K562 (cell line): ENCODE results near the gene LPCAT1. TPM values are rescaled to one million over a fixed set of nuclear protein-coding genes. Genes with fewer than 3 reads are reported as not detected.

Experiments
- ATAC-seq: fragments of 200-7000 bp; cut with Tn5 transposase; 3 replicates; pipeline ENCODE4 v1.9.1; 2020; ENCODE audit warnings: moderate library complexity
- BruUV-seq: library from RNA; stranded (reverse); fragments of 400-500 nt; replicated peaks from 2 replicates; lab custom pipeline; 2021; lab: Mats Ljungman, UMichigan
- CTCF ChIA-PET: fragments of 300-600 bp; formaldehyde crosslinking; extraction: SDS; loops from one replicate; lab custom pipeline; 2021; ENCODE audit warnings: low intra/inter-chr PET ratio; lab: Yijun Ruan, JAX
- POLR2A ChIA-PET: fragments of 300-600, 350-650 bp; sonication (Branson Sonifier 250); formaldehyde crosslinking; extraction: SDS; loops from one replicate; lab custom pipeline; 2021; ENCODE audit warnings: antibody characterized with exemption, inconsistent platforms; lab: Yijun Ruan, JAX
- DNase-seq, 4 experiments: peaks; one replicate each; pipeline versions ENCODE4 v3.0.0 to v3.0.0-alpha.2; 2011 to 2018; ENCODE audit warnings: low spot score in 3 of 4, mixed read lengths in 3 of 4; ENCODE audit errors: extremely low read depth in 1 of 4
- FAIRE-seq: peaks from 2 replicates; lab custom pipeline; 2011; peaks lifted over from hg19 to GRCh38; lab: Jason Lieb, UNC
- H2AFZ ChIP-seq: 2 replicates; pipeline ENCODE4 v1.6.0; 2011; ENCODE audit warnings: low read depth, low read length, control low read depth, inconsistent platforms
- H3K27ac ChIP-seq: fragments of 200-600 bp; 3 replicates; pipeline ENCODE4 v1.8.0; 2011; ENCODE audit warnings: low read depth, mild to moderate bottlenecking, control low read depth, inconsistent platforms, low read length, moderate library complexity, mixed read lengths; ENCODE audit errors: extremely low read depth
- H3K27me3 ChIP-seq, 2 experiments: fragments of 300-600 bp in 1 of 2; 2 replicates in 1 of 2; 3 replicates in 1 of 2; pipeline versions ENCODE4 v1.6.0 to v1.8.0; 2011; ENCODE audit warnings: inconsistent platforms in 2 of 2, low read length in 2 of 2, mild to moderate bottlenecking in 1 of 2, mixed read lengths in 1 of 2, moderate library complexity in 1 of 2; ENCODE audit not compliant: control insufficient read depth in 2 of 2, insufficient read depth in 2 of 2
- H3K36me3 ChIP-seq: fragments of 300-600 bp; 3 replicates; pipeline ENCODE4 v1.8.0; 2011; ENCODE audit warnings: mild to moderate bottlenecking, low read length, inconsistent platforms; ENCODE audit not compliant: control insufficient read depth, insufficient read depth
- H3K4me1 ChIP-seq, 2 experiments: fragments of 200-600 bp in 1 of 2; replicated peaks in 1 of 2; 2 replicates in 1 of 2; 3 replicates in 1 of 2; pipeline versions ENCODE4 v1.5.1 to v1.8.0; 2011; ENCODE audit warnings: inconsistent platforms in 2 of 2, low read length in 2 of 2, mild to moderate bottlenecking in 1 of 2, mixed read lengths in 1 of 2, moderate library complexity in 1 of 2; ENCODE audit not compliant: control insufficient read depth in 2 of 2, insufficient read depth in 2 of 2
- H3K4me2 ChIP-seq: 2 replicates; pipeline ENCODE4 v1.6.1; 2011; ENCODE audit warnings: low read length, control low read depth, inconsistent platforms, mixed read lengths; ENCODE audit not compliant: insufficient read depth
- H3K4me3 ChIP-seq: fragments of 200-600 bp; sonication (generic), shearing (Covaris generic); 2 replicates; pipeline ENCODE4 v1.5.1; 2016; ENCODE audit warnings: control low read depth, inconsistent platforms
- H3K79me2 ChIP-seq: fragments of 200-600 bp; 3 replicates; pipeline ENCODE4 v1.8.0; 2011; ENCODE audit warnings: low read length, inconsistent platforms; ENCODE audit not compliant: control insufficient read depth, insufficient read depth
- H3K9ac ChIP-seq, 2 experiments: 2 replicates each; pipeline versions ENCODE4 v1.6.0 to v1.6.1; 2011; ENCODE audit warnings: low read depth in 2 of 2, low read length in 2 of 2, control low read depth in 1 of 2, inconsistent platforms in 1 of 2, mild to moderate bottlenecking in 1 of 2, mixed read lengths in 1 of 2; ENCODE audit not compliant: insufficient read depth in 1 of 2
- H3K9me1 ChIP-seq: one replicate; pipeline ENCODE4 v1.6.0; 2011; ENCODE audit warnings: inconsistent platforms, mild to moderate bottlenecking, low read length, moderate library complexity; ENCODE audit not compliant: control insufficient read depth, insufficient read depth
- H3K9me3 ChIP-seq: replicated peaks from 2 replicates; pipeline ENCODE4 v1.5.1; 2011; ENCODE audit warnings: low read depth, low read length, inconsistent platforms; ENCODE audit not compliant: control insufficient read depth, insufficient read depth
- H4K20me1 ChIP-seq: replicated peaks from 2 replicates; pipeline ENCODE4 v1.6.1; 2011; ENCODE audit warnings: low read length, inconsistent platforms, mixed read lengths; ENCODE audit not compliant: control insufficient read depth, insufficient read depth
- CBX8 ChIP-seq: fragments of 200-600 bp; sonication (generic); IDR thresholded peaks from 2 replicates; pipeline ENCODE4 v1.6.1; 2012; ENCODE audit warnings: borderline replicate concordance, mixed run types, low read depth, mild to moderate bottlenecking, moderate library complexity, mixed read lengths, low read length, control low read depth, inconsistent platforms; ENCODE audit not compliant: poor library complexity, severe bottlenecking; ENCODE audit errors: extremely low read depth
- CREB3L1 ChIP-seq: fragments of 450-650 bp; IDR thresholded peaks from 2 replicates; pipeline ENCODE4 v1.6.1; 2014; ENCODE audit warnings: low read depth, mild to moderate bottlenecking, moderate library complexity, borderline replicate concordance
- GTF2F1 ChIP-seq: IDR thresholded peaks from 2 replicates; pipeline ENCODE4 v1.6.1; 2011; ENCODE audit warnings: low read depth, low read length, improper control_type of control experiment
- MTA1 ChIP-seq: fragments of 450-650 bp; IDR thresholded peaks from 2 replicates; pipeline ENCODE4 v1.6.1; 2017; ENCODE audit warnings: borderline replicate concordance
- NR0B1 ChIP-seq: fragments of 450-650 bp; IDR thresholded peaks from one replicate; pipeline ENCODE4 v1.6.1; 2018; ENCODE audit warnings: mild to moderate bottlenecking, moderate library complexity; ENCODE audit not compliant: partially characterized antibody
- POLR2A ChIP-seq: fragments of 450-650 bp; conservative IDR thresholded peaks from 2 replicates; pipeline ENCODE4 v1.6.1; 2016
- POLR2B ChIP-seq: fragments of 450-650 bp; IDR thresholded peaks from 2 replicates; pipeline ENCODE4 v1.6.1; 2018; ENCODE audit warnings: low read depth; ENCODE audit not compliant: partially characterized antibody
- SIRT6 ChIP-seq: IDR thresholded peaks from one replicate; pipeline ENCODE4 v1.6.1; 2012; ENCODE audit warnings: low read depth, mild to moderate bottlenecking, control low read depth, inconsistent platforms, low read length, moderate library complexity
- UBTF ChIP-seq, 2 experiments: IDR thresholded peaks; 2 replicates each; pipeline ENCODE4 v1.6.1; 2012; ENCODE audit warnings: improper control_type of control experiment in 2 of 2, low read depth in 2 of 2, low read length in 2 of 2, borderline replicate concordance in 1 of 2
- VEZF1 ChIP-seq: fragments of 200-800 bp; sonication (Bioruptor generic); IDR thresholded peaks from 2 replicates; pipeline ENCODE4 v1.6.1; 2017; ENCODE audit warnings: missing genetic modification characterization, missing compliant biosample characterization
- ZNF436 ChIP-seq: fragments of 250-450, 450-650 bp; sonication (Bioruptor Pico); formaldehyde crosslinking; IDR thresholded peaks from 2 replicates; pipeline ENCODE4 v1.7.0; 2020; ENCODE audit warnings: mild to moderate bottlenecking
- WGBS: fragments of 100-300 bp; shearing (Covaris generic); methylation state at CpG from one replicate; pipeline ENCODE4 v1.1.6; 2016; ENCODE audit warnings: low coverage, mixed read lengths; ENCODE audit not compliant: insufficient coverage; ENCODE audit errors: missing lambda C conversion rate; 5-methylcytosine and 5-hydroxymethylcytosine counted together
- in situ Hi-C: fragments of 300-500 bp; cut with MboI; formaldehyde crosslinking; loops from 4 replicates; pipeline ENCODE4 v1.15.0; 2018; ENCODE audit warnings: inconsistent platforms, mixed read lengths
- intact Hi-C: fragments of 100-400 bp; cut with micrococcal nuclease; formaldehyde crosslinking; loops from 2 replicates; pipeline ENCODE4 v1.14.2; 2022
- polyA plus RNA-seq, 8 experiments: library from polyadenylated mRNA; depleted of rRNA in 4 of 8; stranded (reverse) in 5 of 8; unstranded in 3 of 8; fragments of >200 nt; fragmentation: Nextera tagmentation in 2 of 8; fragmentation: Illumina TruSeq in 1 of 8; extraction: Ambion mirVana in 2 of 8; extraction: Trizol in 1 of 8; gene quantifications; 2 replicates each; pipeline versions ENCODE4 v1.2.1 to v1.2.3, GENCODE V29; 2011 to 2014; ENCODE audit warnings: inconsistent platforms in 1 of 8, missing spikeins in 1 of 8
- total RNA-seq, 7 experiments: library from RNA; depleted of rRNA in 6 of 7; stranded (reverse); fragments of >200 nt in 6 of 7; fragmentation: Illumina TruSeq in 2 of 7; extraction: Trizol in 2 of 7; gene quantifications; 2 replicates each; pipeline versions ENCODE4 v1.2.1 to v1.2.3, GENCODE V29; 2011 to 2021; ENCODE audit warnings: low replicate concordance in 1 of 7

Gene LPCAT1
- total and polyA plus RNA-seq, 9 of the 15 experiments (the other 6 are each of a cell fraction or from before 2014, with no cell fraction given) = 0.14 to 18.4 (median 13.9) TPM

- ChIA-PET CTCF (no interaction called here), POLR2A (no interaction called here)
- no peak for DNase-seq
- Histone ChIP-seq H3K27me3 (peaks cover 43 to 75% of the 10 kb centered on the region in 2 experiments; a peak in 4 of 5 replicates), H3K4me1 (peaks cover 0 to 18% of the 10 kb centered on the region in 2 experiments; a peak in 2 of 5 replicates), H3K36me3 (no peaks in the 10 kb centered on the region), H3K4me2 (no peak overlapping the region), H3K9ac (no peak overlapping the region), H3K9me1 (no peaks in the 10 kb centered on the region), H2AFZ (no peak overlapping the region), H3K9me3 (no peaks in the 10 kb centered on the region), H4K20me1 (no peaks in the 10 kb centered on the region), H3K27ac (no peak overlapping the region), H3K4me3 (no peak overlapping the region), H3K79me2 (no peaks in the 10 kb centered on the region)
- intact Hi-C loops = no loop called here
- no peak for TF ChIP-seq VEZF1 (CRISPR knock-in tag)
- no peak for TF ChIP-seq MTA1
- no peak for TF ChIP-seq UBTF (IDR thresholded peaks at IDR 0.05; ENCODE audit: borderline replicate concordance in 1 of 2, low read depth in 2 of 2, low read length in 2 of 2)
- TF ChIP-seq ZNF436 (CRISPR knock-in tag) = no peak
- TF ChIP-seq CREB3L1 = no peak
- no peak for TF ChIP-seq CBX8
- TF ChIP-seq NR0B1 = no peak
- TF ChIP-seq GTF2F1 = no peak
- no peak for TF ChIP-seq POLR2A
- TF ChIP-seq POLR2B = no peak
- no peak for TF ChIP-seq SIRT6
- in situ Hi-C loops = no loop called here
- no peak for ATAC-seq
- 14% methylated on average over 15 of the region's 15 CpGs for WGBS
- no peak for FAIRE-seq
- no TSS peak for BruUV-seq
Measured at GRCh38 chr5:1443991-1444360, 79.8 kb downstream of the LPCAT1 start.
